ENCODE data around the gene GRIA1.
"Not testable (repeated sequence)": the region's sequence is repeated elsewhere in the genome, so short reads cannot be mapped to it uniquely, and the experiment has no call there.

GRIA1 gene

DNA sequence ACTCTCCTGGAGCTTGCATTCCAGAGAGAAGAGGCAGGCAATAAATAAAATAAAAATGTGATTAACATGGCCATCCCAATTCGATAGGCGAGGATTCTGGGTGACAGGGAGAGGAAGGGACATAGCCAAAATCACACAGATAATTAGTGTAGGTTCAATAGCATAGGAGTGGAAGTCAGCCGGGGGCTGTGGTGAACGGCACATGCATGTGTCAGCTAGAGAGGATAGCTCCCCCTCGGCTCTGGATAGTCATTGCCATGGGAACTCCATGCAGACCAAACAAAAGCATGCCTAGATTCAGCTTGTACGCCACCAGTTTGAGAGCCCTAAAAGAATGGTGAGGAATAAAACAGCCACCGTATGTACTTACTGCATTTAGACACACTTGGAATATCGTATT lies 223.5 kb downstream of the GRIA1 start:
- no peak for DNase-seq (ENCODE audit: low read depth in 1 of 2, low spot score in 1 of 2)

DNA sequence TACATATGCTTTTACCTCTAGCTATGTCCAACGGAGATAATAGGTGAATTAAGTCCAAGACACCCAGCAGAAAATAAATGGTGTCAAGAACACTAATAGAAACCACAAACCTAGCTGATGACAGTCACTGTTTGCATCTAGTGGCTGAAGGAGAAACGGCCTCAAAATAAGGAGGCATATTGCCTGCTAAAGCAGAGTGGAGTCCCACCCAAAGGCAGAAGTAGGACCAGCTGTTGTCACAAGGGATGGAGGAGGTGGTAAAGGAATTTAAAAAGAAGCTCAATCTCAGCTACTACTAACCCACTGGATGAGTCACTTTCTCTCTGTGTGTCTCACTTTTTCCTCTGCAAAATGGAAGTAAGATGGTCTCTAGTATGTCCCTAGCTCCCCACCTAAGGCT lies 224.3 kb downstream of the GRIA1 start:
- no peak for DNase-seq (ENCODE audit: low read depth in 1 of 2, low spot score in 1 of 2)

DNA sequence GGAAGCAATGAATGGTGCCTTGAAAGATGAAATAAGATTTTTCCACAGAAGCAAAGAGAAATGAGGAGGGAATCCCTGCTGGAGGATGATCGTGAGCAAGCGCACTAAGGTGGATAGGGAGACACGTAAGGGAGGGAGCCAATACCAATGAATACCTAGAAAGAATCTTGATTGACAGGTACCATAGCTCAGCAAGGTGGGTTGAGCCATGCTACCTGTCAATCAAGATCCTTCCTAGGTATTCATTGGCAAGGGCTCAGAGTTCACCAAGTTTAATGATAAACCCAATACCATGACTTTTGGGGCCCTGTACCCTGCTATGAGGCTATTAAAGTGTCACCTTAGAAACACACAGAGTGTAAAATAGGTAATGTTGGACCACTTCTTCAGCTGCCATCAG lies 226.8 kb downstream of the GRIA1 start:
- DNase-seq (ENCODE audit: low read depth in 1 of 2, low spot score in 1 of 2), result no peak

GRCh38 chr5:153718713-153719112 lies 228.2 kb downstream of the GRIA1 start:
- DNase-seq (ENCODE audit: low read depth in 1 of 2, low spot score in 1 of 2), result no peak

- DNase-seq (ENCODE audit: low read depth in 1 of 2, low spot score in 1 of 2), result no peak
Observed at GRCh38 chr5:153719324-153719723, 228.9 kb downstream of the GRIA1 start.

- not testable (repeated sequence) for DNase-seq (ENCODE audit: low read depth in 1 of 2, low spot score in 1 of 2)
Observed at GRCh38 chr5:153723022-153723610, 232.6 kb downstream of the GRIA1 start.

GRCh38 chr5:153742060-153742459 lies 251.6 kb downstream of the GRIA1 start:
- DNase-seq (ENCODE audit: low read depth in 1 of 2, low spot score in 1 of 2), result no peak

- no peak for DNase-seq (ENCODE audit: low read depth in 1 of 2, low spot score in 1 of 2)
Observed at GRCh38 chr5:153744751-153745150, 254.3 kb downstream of the GRIA1 start.

DNA sequence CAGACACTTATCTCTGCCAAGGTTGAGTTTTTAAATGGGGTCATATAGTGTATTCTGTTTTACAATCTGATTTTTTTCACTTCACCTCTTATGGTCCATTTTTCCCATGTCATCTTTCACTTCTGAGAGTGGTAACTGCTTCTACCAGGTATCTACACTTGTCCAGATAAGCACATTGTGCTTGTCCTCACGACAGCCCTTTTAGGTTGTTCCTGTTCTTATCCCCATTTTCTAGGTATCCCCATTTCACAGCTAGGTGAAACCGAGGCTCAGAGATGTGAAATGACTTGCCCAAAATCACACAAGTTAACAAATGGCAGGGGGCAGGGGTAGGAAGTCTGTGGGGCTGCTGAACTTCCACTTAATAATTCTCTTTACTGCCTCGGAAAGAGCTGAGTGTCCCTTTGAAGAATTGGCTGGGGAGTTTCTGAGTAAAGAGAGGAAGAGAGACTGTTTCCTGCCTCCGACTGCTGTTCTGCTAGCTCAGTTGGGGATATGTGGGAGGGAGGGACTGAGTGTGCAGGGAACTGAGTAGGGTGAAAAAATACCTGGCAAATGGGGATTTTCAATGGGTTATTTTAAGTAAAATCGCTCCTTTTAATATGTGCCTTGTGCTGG lies 255.4 kb downstream of the GRIA1 start:
- no peak for DNase-seq (ENCODE audit: low read depth in 1 of 2, low spot score in 1 of 2)

DNA sequence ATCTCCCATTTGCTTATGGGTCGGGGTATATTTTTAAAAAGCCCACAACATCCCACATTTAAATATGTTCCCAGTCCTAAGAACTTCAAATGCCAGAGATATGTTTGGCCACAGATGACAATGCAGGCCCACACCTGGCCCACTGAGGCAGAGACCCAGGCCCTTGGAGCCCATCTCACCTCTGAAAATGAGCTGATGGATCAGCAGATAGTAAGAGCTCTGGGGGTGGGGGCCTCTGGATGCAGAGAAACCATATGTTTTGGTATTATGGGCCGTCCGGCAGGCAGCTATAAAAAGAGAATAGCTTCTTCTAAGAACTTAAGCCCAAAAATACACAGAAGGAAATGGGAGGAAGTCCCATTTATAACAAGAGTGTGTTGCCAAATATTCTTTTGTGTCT lies 256.0 kb downstream of the GRIA1 start:
- DNase-seq (ENCODE audit: low read depth in 1 of 2, low spot score in 1 of 2), result no peak

- DNase-seq (ENCODE audit: low read depth in 1 of 2, low spot score in 1 of 2), result no peak
Observed at GRCh38 chr5:153748823-153749222, 258.4 kb downstream of the GRIA1 start.

- no peak for DNase-seq (ENCODE audit: low read depth in 1 of 2, low spot score in 1 of 2)
Observed at GRCh38 chr5:153749960-153750359, 259.5 kb downstream of the GRIA1 start.

DNA sequence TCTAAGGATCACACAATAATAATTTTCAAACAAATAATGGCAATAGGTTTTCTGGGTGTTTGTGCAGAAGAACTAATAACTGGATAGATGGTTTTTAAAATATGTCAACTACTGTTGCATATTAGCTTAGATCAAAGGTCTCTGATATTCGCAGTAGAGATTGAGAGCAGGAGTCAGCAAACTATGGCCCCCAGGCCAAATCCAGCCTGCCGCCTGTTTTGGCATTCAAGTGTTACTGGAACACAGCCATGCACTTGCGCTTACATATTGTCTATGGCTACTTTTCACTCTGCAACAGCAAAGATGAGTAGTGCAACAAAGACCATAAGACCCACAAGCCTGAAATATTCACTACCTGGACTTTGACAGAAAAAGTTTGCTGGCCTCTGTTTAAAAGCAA lies 260.8 kb downstream of the GRIA1 start:
- DNase-seq (ENCODE audit: low read depth in 1 of 2, low spot score in 1 of 2), result no peak

DNA sequence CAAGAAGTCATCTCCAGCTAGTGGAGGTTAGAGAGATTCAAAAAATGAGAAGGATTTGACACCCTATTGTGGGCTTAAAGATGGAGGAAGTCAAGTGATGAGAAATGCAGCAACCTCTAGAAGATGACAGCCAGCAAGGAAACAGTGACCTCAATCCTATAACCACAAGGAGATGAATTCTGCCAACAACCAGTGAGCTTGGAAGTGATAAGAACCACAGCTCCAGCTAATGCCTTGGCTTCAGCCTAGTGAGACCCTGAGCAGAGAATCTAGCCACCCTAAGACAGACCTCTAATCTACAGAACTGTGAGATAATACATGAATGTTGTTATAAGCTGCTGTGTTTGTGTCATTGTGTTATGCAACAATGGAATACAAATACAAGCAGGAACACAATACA lies 262.4 kb downstream of the GRIA1 start:
- DNase-seq (ENCODE audit: low read depth in 1 of 2, low spot score in 1 of 2), result no peak

DNA sequence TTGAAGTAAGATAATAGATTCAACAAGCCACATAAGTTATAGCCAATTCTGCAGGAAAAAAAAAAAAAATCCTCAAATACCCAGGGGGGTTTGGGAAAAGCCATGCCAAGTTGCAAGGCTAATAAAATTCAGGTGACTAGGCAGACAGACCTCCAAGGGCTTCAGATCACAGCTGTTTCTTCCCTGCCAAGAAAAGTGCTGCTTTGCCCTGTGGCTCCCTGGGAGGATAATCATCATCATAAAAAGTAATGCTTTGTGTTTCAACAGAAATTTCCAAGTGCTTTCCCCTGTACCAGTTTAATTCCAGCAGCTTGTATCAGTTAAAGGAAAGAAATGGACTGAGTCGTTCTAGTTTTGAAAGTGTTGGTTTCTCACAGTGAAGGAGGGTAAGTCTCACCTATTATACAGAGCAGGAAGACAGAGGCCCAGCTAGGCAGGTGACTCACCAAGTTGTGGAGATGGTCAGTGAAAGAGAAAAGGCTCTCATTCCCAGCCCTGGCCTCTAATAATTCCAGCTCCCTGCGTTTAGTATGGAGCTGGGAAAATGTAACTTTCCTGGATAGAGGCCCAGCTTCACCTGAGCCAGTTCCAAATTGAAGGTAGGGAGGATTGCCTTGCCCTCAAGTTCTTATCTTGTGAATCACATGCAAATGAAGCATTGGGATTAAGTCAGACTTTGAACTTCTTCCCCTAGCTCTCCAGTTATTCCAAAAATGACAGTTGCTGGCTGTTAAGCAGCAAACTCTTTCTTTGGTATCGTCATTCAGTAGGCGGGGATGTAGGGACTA lies 263.4 kb downstream of the GRIA1 start:
- no peak for DNase-seq (ENCODE audit: low read depth in 1 of 2, low spot score in 1 of 2)

DNA sequence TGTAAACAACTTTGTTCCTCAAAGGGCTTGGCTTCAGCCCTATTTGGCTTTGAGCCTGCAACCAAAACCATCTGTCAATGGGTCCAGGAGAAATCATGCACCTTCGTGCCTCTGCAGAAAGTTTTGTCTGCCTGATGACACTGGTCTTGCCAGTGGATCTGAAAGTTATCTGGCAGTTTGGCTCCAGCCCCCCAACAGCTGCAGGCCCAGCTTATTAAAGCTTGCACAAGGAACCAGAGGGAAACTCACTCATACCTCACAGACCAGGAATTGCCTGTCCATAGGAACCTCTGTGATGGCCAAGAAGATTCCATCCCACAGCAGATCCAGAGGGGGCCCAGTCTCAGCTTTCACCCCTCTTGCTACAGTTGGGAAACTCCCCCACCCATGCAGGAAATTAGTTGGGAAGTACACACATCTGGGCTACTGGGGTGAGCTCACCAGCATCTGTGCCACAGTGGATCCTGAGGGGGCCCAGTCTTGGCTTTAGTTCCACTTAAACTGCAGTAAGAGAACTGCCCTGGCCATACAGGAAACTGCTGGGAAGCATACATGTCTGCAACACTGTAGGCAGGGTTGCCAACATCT lies 265.5 kb downstream of the GRIA1 start:
- DNase-seq (ENCODE audit: low read depth in 1 of 2, low spot score in 1 of 2), result no peak

GRCh38 chr5:153756540-153756939 lies 266.1 kb downstream of the GRIA1 start:
- no peak for DNase-seq (ENCODE audit: low read depth in 1 of 2, low spot score in 1 of 2)

- DNase-seq (ENCODE audit: low read depth in 1 of 2, low spot score in 1 of 2), result no peak
Observed at GRCh38 chr5:153765987-153766386, 275.5 kb downstream of the GRIA1 start.

DNA sequence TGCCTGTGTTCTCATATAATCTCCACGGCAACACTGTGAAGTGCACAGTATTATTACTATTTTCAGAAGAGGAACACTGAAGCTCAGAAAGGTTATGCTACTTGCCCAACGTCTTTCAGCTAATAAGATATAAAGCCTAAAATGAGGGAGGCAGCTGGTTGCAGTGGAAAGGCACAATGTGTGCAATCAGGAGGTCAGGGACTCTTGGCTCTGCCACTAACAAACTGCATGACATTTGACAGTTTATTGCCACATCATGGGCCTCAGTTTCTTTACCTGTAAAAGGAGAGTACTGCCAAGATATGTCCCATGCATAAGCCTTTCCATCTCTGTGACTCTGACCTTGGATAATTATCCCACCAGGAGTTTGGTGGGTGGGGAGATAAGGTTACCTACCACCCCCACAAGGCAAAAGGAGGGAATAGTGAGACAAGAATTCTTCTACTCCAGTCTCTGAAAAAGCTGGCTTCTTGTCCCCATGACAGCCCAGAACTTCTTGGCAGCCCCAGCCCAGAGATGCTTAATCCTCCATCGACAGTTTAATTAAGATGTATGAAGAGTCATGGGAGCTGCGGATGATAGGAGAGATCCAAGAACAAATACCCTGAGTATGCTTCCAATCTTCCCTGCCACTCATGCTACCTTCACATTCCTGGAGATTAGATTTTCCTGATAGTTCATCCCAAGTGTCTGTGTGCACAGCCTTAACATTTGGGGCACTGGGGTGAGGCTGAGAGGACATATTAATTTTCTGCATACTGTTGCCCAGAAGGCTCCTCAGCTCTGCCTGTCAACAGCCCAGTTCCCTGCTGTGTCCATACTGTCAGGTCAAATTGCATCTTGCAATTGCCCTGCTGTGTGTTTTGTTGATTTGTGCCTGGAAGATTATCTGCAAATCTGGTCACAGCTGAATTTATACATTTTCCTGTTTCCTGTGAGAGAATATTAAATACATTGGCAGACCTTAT lies 277.0 kb downstream of the GRIA1 start:
- no peak for DNase-seq (ENCODE audit: low read depth in 1 of 2, low spot score in 1 of 2)

DNA sequence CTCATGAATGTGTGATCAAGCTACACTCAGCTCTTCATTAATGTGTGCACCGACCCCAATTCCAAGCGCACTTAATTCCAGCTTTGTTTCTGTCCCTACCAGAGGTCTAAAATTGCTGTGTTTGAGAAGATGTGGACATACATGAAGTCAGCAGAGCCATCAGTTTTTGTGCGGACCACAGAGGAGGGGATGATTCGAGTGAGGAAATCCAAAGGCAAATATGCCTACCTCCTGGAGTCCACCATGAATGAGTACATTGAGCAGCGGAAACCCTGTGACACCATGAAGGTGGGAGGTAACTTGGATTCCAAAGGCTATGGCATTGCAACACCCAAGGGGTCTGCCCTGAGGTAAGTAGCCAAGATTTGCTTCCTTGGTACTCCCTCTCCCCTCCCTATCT lies 279.6 kb downstream of the GRIA1 start:
- DNase-seq (ENCODE audit: low read depth in 1 of 2, low spot score in 1 of 2), result no peak

- DNase-seq (ENCODE audit: low read depth in 1 of 2, low spot score in 1 of 2), result no peak
Observed at GRCh38 chr5:153774686-153775085, 284.2 kb downstream of the GRIA1 start.

All from activated CD4-positive, alpha-beta T cell treated with anti-CD3 and anti-CD28 coated beads, Interleukin-2, amount 50 U/mL, for 24 hours (primary cell).